Measurements from ENCODE around the gene FOCAD.
"Not testable (repeated sequence)": the region's sequence is repeated elsewhere in the genome, so short reads cannot be mapped to it uniquely, and the experiment has no call there.

The FOCAD gene

GRCh38 chr9:20962536-20963225 is 278.6 kb downstream of the FOCAD start:
- Histone ChIP-seq H3K9me3 (no peaks in the 10 kb centered on the region), H3K4me3 (ENCODE audit: low read depth in 1 of 2, low read length in 1 of 2) (no peak overlapping the region), H3K4me1 (ENCODE audit: control insufficient read depth in 1 of 2, insufficient read depth in 1 of 2, low read depth in 1 of 2, low read length in 1 of 2) (no peaks in the 10 kb centered on the region), H3K27me3 (no peaks in the 10 kb centered on the region), H3K36me3 (no peaks in the 10 kb centered on the region), H3K27ac (no peak overlapping the region)
- TF ChIP-seq CTCF (IDR thresholded peaks at IDR 0.05) = no peak

- H3K27ac ChIP-seq = peak overlapping the region; percentile 79
- H3K4me3 ChIP-seq (ENCODE audit: low read depth in 1 of 2, low read length in 1 of 2) = no peak overlapping the region
These were observed 288.6 kb downstream of the FOCAD start for GRCh38 chr9:20972684-20973083.

GRCh38 chr9:20973246-20973947 is 289.3 kb downstream of the FOCAD start:
- H3K4me1 ChIP-seq (ENCODE audit: control insufficient read depth in 1 of 2, insufficient read depth in 1 of 2, low read depth in 1 of 2, low read length in 1 of 2) = peaks cover 0 to 12% of the 10 kb centered on the region in 2 experiments
- H3K27ac ChIP-seq = peak overlapping the region; percentile 79
- H3K27me3 ChIP-seq, H3K36me3 ChIP-seq: not testable (repeated sequence)
- peaks cover 18% of the 10 kb centered on the region for H3K9me3 ChIP-seq
- H3K4me3 ChIP-seq (ENCODE audit: low read depth in 1 of 2, low read length in 1 of 2) = peak overlapping the region in 1 of 2 experiments; percentile 20

More at GRCh38 chr9:20972684-20973083, 288.6 kb downstream of the FOCAD start:
- peaks cover 0 to 12% of the 10 kb centered on the region in 2 experiments for H3K4me1 ChIP-seq (ENCODE audit: control insufficient read depth in 1 of 2, insufficient read depth in 1 of 2, low read depth in 1 of 2, low read length in 1 of 2)
- peaks cover 18% of the 10 kb centered on the region for H3K9me3 ChIP-seq
- no peaks in the 10 kb centered on the region for H3K36me3 ChIP-seq
- H3K27me3 ChIP-seq = no peaks in the 10 kb centered on the region
- TF ChIP-seq CTCF (IDR thresholded peaks at IDR 0.05) = no peak

GRCh38 chr9:20974191-20974938 is 290.3 kb downstream of the FOCAD start:
- H3K4me3 ChIP-seq (ENCODE audit: low read depth in 1 of 2, low read length in 1 of 2); H3K27me3 ChIP-seq; H3K36me3 ChIP-seq: not testable (repeated sequence)
- Histone ChIP-seq H3K27ac (peak overlapping the region; percentile 79), H3K4me1 (ENCODE audit: control insufficient read depth in 1 of 2, insufficient read depth in 1 of 2, low read depth in 1 of 2, low read length in 1 of 2) (peaks cover 0 to 12% of the 10 kb centered on the region in 2 experiments), H3K9me3 (peaks cover 18% of the 10 kb centered on the region)

GRCh38 chr9:20978249-20978648 is 294.2 kb downstream of the FOCAD start:
- no peak for TF ChIP-seq CTCF (IDR thresholded peaks at IDR 0.05)
- H3K27ac ChIP-seq = no peak overlapping the region
- H3K27me3 ChIP-seq = no peaks in the 10 kb centered on the region
- H3K4me3 ChIP-seq (ENCODE audit: low read depth in 1 of 2, low read length in 1 of 2) = no peak overlapping the region
- no peaks in the 10 kb centered on the region for H3K36me3 ChIP-seq
- H3K9me3 ChIP-seq = peaks cover 14% of the 10 kb centered on the region
- peaks cover 18 to 38% of the 10 kb centered on the region in 2 experiments for H3K4me1 ChIP-seq (ENCODE audit: control insufficient read depth in 1 of 2, insufficient read depth in 1 of 2, low read depth in 1 of 2, low read length in 1 of 2)

- Histone ChIP-seq H3K9me3 (no peaks in the 10 kb centered on the region), H3K27ac (peak overlapping the region; percentile 91), H3K4me1 (ENCODE audit: control insufficient read depth in 1 of 2, insufficient read depth in 1 of 2, low read depth in 1 of 2, low read length in 1 of 2) (peaks cover 39 to 55% of the 10 kb centered on the region in 2 experiments), H3K36me3 (no peaks in the 10 kb centered on the region), H3K4me3 (ENCODE audit: low read depth in 1 of 2, low read length in 1 of 2) (peak overlapping the region in 1 of 2 experiments; percentile 11), H3K27me3 (no peaks in the 10 kb centered on the region)
- no peak for TF ChIP-seq CTCF (IDR thresholded peaks at IDR 0.05)
These were observed 296.9 kb downstream of the FOCAD start for GRCh38 chr9:20980832-20981455.

All from neutrophil (primary cell).